GM12873 (cell line): ENCODE results near the gene APEH.

Experiments
- CTCF ChIP-seq: IDR thresholded peaks from 2 replicates; pipeline ENCODE4 v1.5.1; 2012; ENCODE audit warnings: low read depth, mild to moderate bottlenecking, moderate library complexity, low read length, control low read depth; ENCODE audit not compliant: insufficient read depth; ENCODE audit errors: missing control alignments

APEH gene

GRCh38 chr3:49706456-49707112 is 32.4 kb downstream of the APEH start:
- no peak for TF ChIP-seq CTCF

- no peak for TF ChIP-seq CTCF
Measured at GRCh38 chr3:49707113-49707480, 32.9 kb downstream of the APEH start.

DNA sequence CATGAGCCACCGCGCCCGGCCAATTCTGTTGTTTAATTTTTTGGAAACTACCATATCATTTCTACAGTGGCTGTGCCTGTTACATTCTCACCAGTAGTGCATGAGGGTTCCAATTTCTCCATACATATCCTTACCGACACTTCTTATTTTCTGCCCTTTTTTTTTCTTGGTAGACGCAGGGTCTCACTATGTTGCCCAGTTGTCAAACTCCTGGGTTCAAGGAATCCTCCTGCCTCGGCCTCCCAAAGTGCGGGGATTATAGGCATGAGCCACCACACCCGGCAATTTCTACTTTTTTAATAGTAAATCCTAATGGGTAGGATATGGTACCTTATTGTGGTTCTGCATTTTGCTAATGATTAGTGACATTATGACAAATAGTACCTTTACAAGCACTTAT is 35.7 kb downstream of the APEH start:
- TF ChIP-seq CTCF, result no peak

GRCh38 chr3:49711489-49711888 is 37.3 kb downstream of the APEH start:
- TF ChIP-seq CTCF, result no peak

DNA sequence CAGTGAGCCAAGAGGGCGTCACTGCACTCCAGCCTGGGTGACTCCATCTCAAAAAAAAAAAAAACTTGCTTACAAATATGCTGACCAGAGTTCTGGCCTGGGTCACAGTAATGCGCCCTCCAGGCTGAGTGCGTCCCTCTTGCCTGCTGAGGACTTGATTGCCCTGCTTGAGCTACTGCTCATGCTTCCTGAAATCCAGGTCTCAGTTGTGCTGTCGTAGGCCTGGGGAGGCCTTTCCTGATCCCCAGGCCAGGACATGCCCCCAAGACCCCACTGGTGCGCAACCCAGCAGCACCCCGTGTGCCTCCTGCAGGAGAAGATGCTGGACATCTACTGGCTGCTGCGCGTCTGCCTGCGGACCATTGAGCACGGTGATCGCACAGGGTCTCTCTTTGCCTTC is 38.0 kb downstream of the APEH start:
- TF ChIP-seq CTCF, result no peak

GRCh38 chr3:49712631-49713317 is 38.6 kb downstream of the APEH start:
- no peak for TF ChIP-seq CTCF

- no peak for TF ChIP-seq CTCF
Measured at GRCh38 chr3:49713336-49714105, 39.4 kb downstream of the APEH start.
